MM.1S (cell line): ENCODE data around the gene CEP128.
A peak's percentile ranks its signal among the peaks of the same experiment; 100 is the strongest.

ENCODE experiments used
- DNase-seq: peaks from one replicate; pipeline ENCODE4 v3.0.0-alpha.2; 2015
- H2AFZ ChIP-seq: fragments of 300-600 bp; sonication (generic); 2 replicates; pipeline ENCODE4 v1.6.0; 2016; ENCODE audit warnings: antibody characterized with exemption, low read length
- H3F3A ChIP-seq: fragments of 300-600 bp; sonication (generic); 2 replicates; pipeline ENCODE4 v1.6.1; 2016; ENCODE audit warnings: mild to moderate bottlenecking, antibody characterized with exemption, low read length, moderate library complexity, mixed read lengths; ENCODE audit not compliant: insufficient read depth
- H3K27ac ChIP-seq: fragments of 300-600 bp; sonication (generic); 2 replicates; pipeline ENCODE4 v1.5.1; 2016; ENCODE audit warnings: mild to moderate bottlenecking, low read length
- H3K27me3 ChIP-seq: fragments of 300-600 bp; sonication (generic); replicated peaks from 2 replicates; pipeline ENCODE4 v1.6.0; 2016; ENCODE audit warnings: low read length; ENCODE audit not compliant: insufficient read depth
- H3K36me3 ChIP-seq: fragments of 300-600 bp; sonication (generic); replicated peaks from 2 replicates; pipeline ENCODE4 v1.6.1; 2016; ENCODE audit warnings: mild to moderate bottlenecking, low read length, mixed read lengths; ENCODE audit not compliant: insufficient read depth
- H3K4me1 ChIP-seq: fragments of 300-600 bp; sonication (generic); 2 replicates; pipeline ENCODE4 v1.6.1; 2016; ENCODE audit warnings: low read length, mixed read lengths
- H3K4me2 ChIP-seq: fragments of 300-600 bp; sonication (generic); 2 replicates; pipeline ENCODE4 v1.6.0; 2016; ENCODE audit warnings: low read depth, low read length
- H3K4me3 ChIP-seq: fragments of 300-600 bp; sonication (generic); 2 replicates; pipeline ENCODE4 v1.5.1; 2016; ENCODE audit warnings: low read length, mixed read lengths
- H3K79me2 ChIP-seq: fragments of 300-600 bp; sonication (generic); 2 replicates; pipeline ENCODE4 v1.6.1; 2016; ENCODE audit warnings: mixed run types, low read length, mixed read lengths
- H3K9ac ChIP-seq: fragments of 300-600 bp; sonication (generic); 2 replicates; pipeline ENCODE4 v1.6.1; 2016; ENCODE audit warnings: low read length, mixed read lengths
- H3K9me2 ChIP-seq: fragments of 300-600 bp; sonication (generic); replicated peaks from 2 replicates; pipeline ENCODE4 v1.6.1; 2016; ENCODE audit warnings: mild to moderate bottlenecking, low read length, mixed read lengths; ENCODE audit not compliant: insufficient read depth
- H3K9me3 ChIP-seq: fragments of 300-600 bp; sonication (generic); replicated peaks from 2 replicates; pipeline ENCODE4 v1.6.1; 2016; ENCODE audit warnings: mild to moderate bottlenecking, low read length, mixed read lengths; ENCODE audit not compliant: insufficient read depth
- H4K20me1 ChIP-seq: fragments of 300-600 bp; sonication (generic); 2 replicates; pipeline ENCODE4 v1.6.1; 2016; ENCODE audit warnings: mild to moderate bottlenecking, low read length, moderate library complexity, mixed read lengths; ENCODE audit not compliant: insufficient read depth
- EZH2 ChIP-seq: fragments of 300-600 bp; sonication (generic); optimal IDR thresholded peaks from 2 replicates; pipeline ENCODE3; 2017; ENCODE audit warnings: low read depth, mild to moderate bottlenecking, antibody characterized with exemption, low read length, mixed read lengths
- EZH2phosphoT487 ChIP-seq: fragments of 300-600 bp; sonication (generic); IDR thresholded peaks from 2 replicates; pipeline ENCODE4 v1.6.1; 2018; ENCODE audit warnings: antibody characterized with exemption, low read length
- TF ChIP-seq, protein P1 (sequence below): fragments of 300-600 bp; sonication (generic); IDR thresholded peaks from 2 replicates; pipeline ENCODE4 v1.5.1; 2016; ENCODE audit warnings: antibody characterized with exemption, low read length, mixed read lengths

The CEP128 gene

DNA sequence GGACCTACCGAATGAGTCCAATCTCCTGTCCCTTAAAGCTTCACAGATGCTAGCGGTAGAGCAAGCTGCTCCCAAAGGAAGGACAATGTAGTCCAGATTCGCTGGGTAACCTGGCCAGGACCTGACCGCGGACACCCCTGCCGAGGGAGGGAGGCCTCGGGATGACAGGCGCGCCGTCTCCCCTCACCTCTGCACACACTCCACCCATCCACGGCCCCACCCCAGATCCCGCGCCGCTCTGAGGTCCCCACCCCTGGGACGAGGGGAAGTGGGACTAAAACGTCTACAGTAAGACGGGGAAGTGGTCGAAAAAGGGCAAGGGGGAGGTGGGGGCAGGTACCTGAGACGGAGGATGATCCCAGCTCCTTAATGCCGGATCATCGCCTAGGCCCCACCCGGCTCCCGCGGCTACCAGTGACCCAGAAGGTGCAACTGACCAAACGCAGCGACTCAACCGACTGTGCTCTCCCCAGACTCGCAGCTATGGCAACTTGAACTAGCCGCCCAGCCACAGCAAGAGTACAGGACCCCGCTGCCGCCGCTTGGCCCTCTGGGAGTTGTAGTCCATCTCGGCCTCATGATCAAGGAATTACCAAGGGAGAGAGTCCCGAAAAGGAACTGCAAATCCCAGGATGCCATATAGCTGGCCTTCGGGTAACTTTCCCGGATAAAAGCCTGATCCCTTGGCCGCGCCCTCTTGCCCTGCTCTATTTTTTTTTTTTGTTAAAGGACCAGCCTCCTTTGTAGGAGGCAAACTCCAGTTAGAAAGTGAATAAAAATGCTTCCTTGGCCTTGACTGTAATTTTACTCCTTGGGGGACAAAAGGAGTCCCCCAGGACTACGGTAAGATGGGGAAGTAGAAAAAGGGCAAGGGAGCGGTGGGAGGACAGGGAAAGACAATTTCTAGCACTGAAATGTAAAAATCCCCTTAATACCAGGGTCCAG, at the start of gene CEP128:
Gene CEP128, minus strand, starts transcription at position 498 of the 945 bp plus-strand sequence.
- Histone ChIP-seq H3K9ac (peak within 1 kb of the TSS; percentile 71), H4K20me1 (no peaks in the 10 kb centered on the region), H3K79me2 (peaks cover 16% of the 10 kb centered on the region), H3K4me1 (no peaks in the 10 kb centered on the region), H3K4me2 (peak within 1 kb of the TSS; percentile 77), H3K27me3 (no peaks in the 10 kb centered on the region), H3K36me3 (no peaks in the 10 kb centered on the region), H2AFZ (peak within 1 kb of the TSS; percentile 78), H3F3A (no peaks in the 10 kb centered on the region), H3K4me3 (peak within 1 kb of the TSS; percentile 74), H3K9me3 (no peaks in the 10 kb centered on the region), H3K9me2 (no peaks in the 10 kb centered on the region), H3K27ac (peak within 1 kb of the TSS; percentile 63; the same call in 1 of the 2 replicates)
- DNase-seq: peak; percentile 90
- TF ChIP-seq, protein P1, sequence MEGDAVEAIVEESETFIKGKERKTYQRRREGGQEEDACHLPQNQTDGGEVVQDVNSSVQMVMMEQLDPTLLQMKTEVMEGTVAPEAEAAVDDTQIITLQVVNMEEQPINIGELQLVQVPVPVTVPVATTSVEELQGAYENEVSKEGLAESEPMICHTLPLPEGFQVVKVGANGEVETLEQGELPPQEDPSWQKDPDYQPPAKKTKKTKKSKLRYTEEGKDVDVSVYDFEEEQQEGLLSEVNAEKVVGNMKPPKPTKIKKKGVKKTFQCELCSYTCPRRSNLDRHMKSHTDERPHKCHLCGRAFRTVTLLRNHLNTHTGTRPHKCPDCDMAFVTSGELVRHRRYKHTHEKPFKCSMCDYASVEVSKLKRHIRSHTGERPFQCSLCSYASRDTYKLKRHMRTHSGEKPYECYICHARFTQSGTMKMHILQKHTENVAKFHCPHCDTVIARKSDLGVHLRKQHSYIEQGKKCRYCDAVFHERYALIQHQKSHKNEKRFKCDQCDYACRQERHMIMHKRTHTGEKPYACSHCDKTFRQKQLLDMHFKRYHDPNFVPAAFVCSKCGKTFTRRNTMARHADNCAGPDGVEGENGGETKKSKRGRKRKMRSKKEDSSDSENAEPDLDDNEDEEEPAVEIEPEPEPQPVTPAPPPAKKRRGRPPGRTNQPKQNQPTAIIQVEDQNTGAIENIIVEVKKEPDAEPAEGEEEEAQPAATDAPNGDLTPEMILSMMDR: no peak
- TF ChIP-seq EZH2phosphoT487 (no peak), EZH2 (no peak)

DNA sequence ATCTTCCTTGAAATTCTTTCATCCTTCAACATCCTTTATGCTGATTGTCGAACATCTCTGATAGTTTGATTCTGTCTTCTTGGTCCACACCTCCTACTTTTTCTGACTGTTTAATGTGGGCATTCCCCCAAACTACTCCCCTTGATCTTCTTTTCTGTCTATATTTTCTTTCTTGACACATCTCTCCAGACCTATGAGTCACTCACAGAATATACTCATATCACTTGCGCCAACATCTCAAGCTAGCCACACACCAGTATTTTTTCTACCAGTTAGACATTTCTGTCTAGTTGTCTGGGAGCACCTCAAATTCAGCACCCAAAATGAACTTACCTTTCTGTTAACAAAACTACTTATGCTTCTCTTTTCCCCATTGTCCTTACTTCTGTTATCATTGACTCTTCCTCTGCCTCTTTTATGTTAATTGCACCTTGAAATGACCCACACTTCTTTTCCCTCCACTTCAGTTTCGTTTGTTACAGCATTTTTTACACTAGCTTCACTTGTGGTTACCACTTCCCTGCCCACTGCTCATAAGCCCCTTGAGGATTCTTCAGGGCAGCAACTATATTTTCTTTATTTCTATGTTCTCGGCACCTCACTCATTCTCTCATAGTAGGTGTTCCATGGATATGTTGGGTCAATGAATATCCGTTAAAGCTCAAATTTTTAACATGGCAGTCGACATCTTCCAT, 47.3 kb upstream of the CEP128 start:
- H3K36me3 ChIP-seq: no peaks in the 10 kb centered on the region
- H3K4me1 ChIP-seq: peaks cover 8% of the 10 kb centered on the region; the same call in 1 of the 2 replicates
- no peaks in the 10 kb centered on the region for H3K9me2 ChIP-seq
- H3K9ac ChIP-seq: no peak overlapping the region
- no peak overlapping the region for H3K4me3 ChIP-seq
- no peaks in the 10 kb centered on the region; the same call in 1 of the 2 replicates for H3F3A ChIP-seq
- H4K20me1 ChIP-seq: no peaks in the 10 kb centered on the region
- TF ChIP-seq EZH2 (no peak), EZH2phosphoT487 (no peak)
- TF ChIP-seq, protein P1: no peak
- no peaks in the 10 kb centered on the region for H3K79me2 ChIP-seq
- no peaks in the 10 kb centered on the region for H3K27me3 ChIP-seq
- no peak overlapping the region for H3K4me2 ChIP-seq
- no peak for DNase-seq
- H3K9me3 ChIP-seq: no peaks in the 10 kb centered on the region
- H2AFZ ChIP-seq: no peak overlapping the region
- no peak overlapping the region for H3K27ac ChIP-seq

DNA sequence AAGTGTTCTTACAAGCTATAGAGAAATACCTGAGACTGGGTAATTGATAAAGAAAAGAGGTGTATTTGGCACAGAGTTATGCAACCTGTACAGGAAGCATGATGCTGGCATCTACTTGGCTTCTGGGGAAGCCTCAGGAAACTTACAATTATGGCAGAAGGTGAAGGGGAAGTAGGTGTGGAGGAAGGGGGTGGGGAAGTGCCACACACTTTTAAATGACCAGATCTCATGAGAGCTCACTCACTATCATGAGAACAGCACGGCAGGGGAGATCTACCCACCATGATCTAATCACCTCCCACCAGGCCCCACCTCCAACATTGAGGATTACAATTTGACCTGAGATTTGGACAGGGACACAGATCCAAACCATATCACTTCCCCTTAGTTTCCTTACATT, 46.7 kb upstream of the CEP128 start:
- TF ChIP-seq, protein P1: no peak
- no peak for TF ChIP-seq EZH2phosphoT487
- no peak for TF ChIP-seq EZH2

More for the DNA sequence above, 46.7 kb upstream of the CEP128 start:
- Histone ChIP-seq H3K4me1 (peaks cover 8% of the 10 kb centered on the region; the same call in 1 of the 2 replicates), H3K79me2 (no peaks in the 10 kb centered on the region), H3K9me2 (no peaks in the 10 kb centered on the region), H3K27ac (no peak overlapping the region), H4K20me1 (no peaks in the 10 kb centered on the region), H3F3A (no peaks in the 10 kb centered on the region; the same call in 1 of the 2 replicates), H3K4me2 (no peak overlapping the region), H3K4me3 (no peak overlapping the region), H3K9me3 (no peaks in the 10 kb centered on the region), H3K36me3 (no peaks in the 10 kb centered on the region), H3K9ac (no peak overlapping the region), H2AFZ (no peak overlapping the region), H3K27me3 (no peaks in the 10 kb centered on the region)
- DNase-seq: no peak
